Ovary (tissue), 3 donors: ENCODE results near the gene SLC26A4.

Source experiments
- CTCF ChIP-seq, 3 donors: fragments of 450-650 bp in 2 of 3; fragments of 200-600 bp in 1 of 3; IDR thresholded peaks; one replicate each; pipeline versions ENCODE4 v1.5.1 to v1.8.0; 2016 to 2022; ENCODE audit warnings: antibody characterized with exemption in 3 of 3, mild to moderate bottlenecking in 1 of 3
- EP300 ChIP-seq: sonication (generic); formaldehyde crosslinking; IDR thresholded peaks from one replicate; pipeline ENCODE4 v1.6.1; 2017; ENCODE audit warnings: antibody characterized with exemption
- POLR2A ChIP-seq: fragments of 450-650 bp; IDR thresholded peaks from one replicate; pipeline ENCODE4 v1.6.1; 2017; ENCODE audit warnings: antibody characterized with exemption, mild to moderate bottlenecking, moderate library complexity
- donor health status: DM: no; HTN: no; CAD: no.

- no peak for TF ChIP-seq POLR2A
- TF ChIP-seq CTCF (IDR thresholded peaks at IDR 0.05): no peak
- TF ChIP-seq EP300: no peak
These were observed 22.3 kb downstream of the SLC26A4 start for GRCh38 chr7:107682886-107683285.
